KMS-11 (cell line): ENCODE measurements around the gene CBLL2.

Experiments
- H2AFZ ChIP-seq: fragments of 200-600 bp; sonication (generic); 2 replicates; pipeline ENCODE4 v1.6.1; 2016; ENCODE audit warnings: antibody characterized with exemption, mixed run types, low read depth
- H3K27ac ChIP-seq: fragments of 200-600 bp; sonication (generic); 2 replicates; pipeline ENCODE4 v1.6.1; 2016; ENCODE audit warnings: mild to moderate bottlenecking, mixed run types
- H3K27me3 ChIP-seq: fragments of 200-600 bp; sonication (generic); 2 replicates; pipeline ENCODE4 v1.6.1; 2017; ENCODE audit warnings: mild to moderate bottlenecking, low read depth, mixed run types, moderate library complexity; ENCODE audit not compliant: insufficient read depth
- H3K36me3 ChIP-seq: fragments of 200-600 bp; sonication (generic); 2 replicates; pipeline ENCODE4 v1.6.1; 2017; ENCODE audit warnings: mild to moderate bottlenecking, mixed run types; ENCODE audit not compliant: insufficient read depth
- H3K4me1 ChIP-seq: fragments of 200-600 bp; sonication (generic); 2 replicates; pipeline ENCODE4 v1.6.1; 2016; ENCODE audit warnings: mild to moderate bottlenecking, low read depth, mixed run types; ENCODE audit not compliant: poor library complexity, severe bottlenecking
- H3K4me2 ChIP-seq: fragments of 200-600 bp; sonication (generic); 2 replicates; pipeline ENCODE4 v1.7.0; 2016; ENCODE audit warnings: mild to moderate bottlenecking, mixed run types
- H3K4me3 ChIP-seq: fragments of 200-600 bp; sonication (generic); IDR thresholded peaks from 2 replicates; pipeline ENCODE4 v1.6.1; 2017; ENCODE audit warnings: low read depth, low read length, mixed read lengths; ENCODE audit not compliant: insufficient read depth
- H3K79me2 ChIP-seq: fragments of 200-600 bp; sonication (generic); 2 replicates; pipeline ENCODE4 v1.6.1; 2016; ENCODE audit warnings: low read depth, mixed run types; ENCODE audit not compliant: insufficient read depth
- H3K9ac ChIP-seq: fragments of 200-600 bp; sonication (generic); 2 replicates; pipeline ENCODE4 v1.6.1; 2016; ENCODE audit warnings: mild to moderate bottlenecking, mixed run types
- H4K20me1 ChIP-seq: fragments of 200-600 bp; sonication (generic); 2 replicates; pipeline ENCODE4 v1.6.1; 2016; ENCODE audit warnings: mild to moderate bottlenecking, mixed run types; ENCODE audit not compliant: insufficient read depth
- CTCF ChIP-seq: fragments of 200-600 bp; sonication (generic); conservative IDR thresholded peaks from 2 replicates; pipeline ENCODE4 v1.6.1; 2017; ENCODE audit warnings: low read depth, mild to moderate bottlenecking, antibody characterized with exemption, low read length, moderate library complexity, mixed read lengths

CBLL2 gene

GRCh38 chrX:22314692-22315091 lies 42.0 kb downstream of the CBLL2 start:
- Histone ChIP-seq H3K4me1 (no peaks in the 10 kb centered on the region), H3K4me3 (no peak overlapping the region), H3K4me2 (no peak overlapping the region), H3K27ac (no peak overlapping the region), H3K9ac (no peak overlapping the region), H3K36me3 (no peaks in the 10 kb centered on the region), H3K79me2 (no peaks in the 10 kb centered on the region), H3K27me3 (no peaks in the 10 kb centered on the region), H4K20me1 (no peaks in the 10 kb centered on the region), H2AFZ (no peak overlapping the region)
- no peak for TF ChIP-seq CTCF

GRCh38 chrX:22315151-22315550 lies 42.4 kb downstream of the CBLL2 start:
- TF ChIP-seq CTCF, result no peak
- H4K20me1 ChIP-seq, result no peaks in the 10 kb centered on the region
- H3K4me3 ChIP-seq, result no peak overlapping the region
- H3K36me3 ChIP-seq, result no peaks in the 10 kb centered on the region
- H3K4me1 ChIP-seq, result no peaks in the 10 kb centered on the region
- H3K27ac ChIP-seq, result no peak overlapping the region
- no peak overlapping the region for H2AFZ ChIP-seq
- no peak overlapping the region for H3K4me2 ChIP-seq
- no peaks in the 10 kb centered on the region for H3K79me2 ChIP-seq
- H3K9ac ChIP-seq, result no peak overlapping the region
- no peaks in the 10 kb centered on the region for H3K27me3 ChIP-seq

- no peaks in the 10 kb centered on the region for H3K4me1 ChIP-seq
- no peak overlapping the region for H2AFZ ChIP-seq
- TF ChIP-seq CTCF, result no peak
- no peak overlapping the region for H3K4me2 ChIP-seq
- no peak overlapping the region for H3K27ac ChIP-seq
- no peak overlapping the region for H3K9ac ChIP-seq
- no peaks in the 10 kb centered on the region for H3K79me2 ChIP-seq
- no peak overlapping the region for H3K4me3 ChIP-seq
- no peaks in the 10 kb centered on the region for H3K27me3 ChIP-seq
- H4K20me1 ChIP-seq, result no peaks in the 10 kb centered on the region
- no peaks in the 10 kb centered on the region for H3K36me3 ChIP-seq
These were observed 47.6 kb downstream of the CBLL2 start for GRCh38 chrX:22320236-22320873.

- H2AFZ ChIP-seq, result no peak overlapping the region
These were observed 50.8 kb downstream of the CBLL2 start for GRCh38 chrX:22323541-22323940.

More at GRCh38 chrX:22323541-22323940, 50.8 kb downstream of the CBLL2 start:
- Histone ChIP-seq H4K20me1 (no peaks in the 10 kb centered on the region), H3K4me1 (no peaks in the 10 kb centered on the region), H3K79me2 (no peaks in the 10 kb centered on the region), H3K4me2 (no peak overlapping the region), H3K4me3 (no peak overlapping the region), H3K9ac (no peak overlapping the region), H3K27me3 (no peaks in the 10 kb centered on the region), H3K27ac (no peak overlapping the region), H3K36me3 (no peaks in the 10 kb centered on the region)
- no peak for TF ChIP-seq CTCF
